NCI-H460 (cell line): ENCODE results near the gene URB1. TPM values are rescaled to one million over a fixed set of nuclear protein-coding genes. Genes with fewer than 3 reads are reported as not detected.
"Not testable (repeated sequence)": the region's sequence is repeated elsewhere in the genome, so short reads cannot be mapped to it uniquely, and the experiment has no call there.

ENCODE experiments used
- DNase-seq: peaks from one replicate; pipeline ENCODE4 v3.0.0-alpha.2; 2016; ENCODE audit warnings: low read depth; ENCODE audit errors: extremely low read depth
- total RNA-seq: library from RNA; depleted of rRNA; stranded (reverse); fragments of >200 nt; shearing (Covaris generic); gene quantifications from 2 replicates; pipeline ENCODE4 v1.2.3, GENCODE V29; 2014

URB1 gene
- total RNA-seq, 1 experiment from 2014 or later = 26.4 TPM

GRCh38 chr21:32412162-32413014 lies 19.6 kb upstream of the URB1 start, which contains the start of gene EVA1C:
Gene EVA1C, plus strand, starts transcription at chr21:32412706. Its CDS starts 148 bp downstream, at chr21:32412854.
- peak; percentile 55 for DNase-seq

DNA sequence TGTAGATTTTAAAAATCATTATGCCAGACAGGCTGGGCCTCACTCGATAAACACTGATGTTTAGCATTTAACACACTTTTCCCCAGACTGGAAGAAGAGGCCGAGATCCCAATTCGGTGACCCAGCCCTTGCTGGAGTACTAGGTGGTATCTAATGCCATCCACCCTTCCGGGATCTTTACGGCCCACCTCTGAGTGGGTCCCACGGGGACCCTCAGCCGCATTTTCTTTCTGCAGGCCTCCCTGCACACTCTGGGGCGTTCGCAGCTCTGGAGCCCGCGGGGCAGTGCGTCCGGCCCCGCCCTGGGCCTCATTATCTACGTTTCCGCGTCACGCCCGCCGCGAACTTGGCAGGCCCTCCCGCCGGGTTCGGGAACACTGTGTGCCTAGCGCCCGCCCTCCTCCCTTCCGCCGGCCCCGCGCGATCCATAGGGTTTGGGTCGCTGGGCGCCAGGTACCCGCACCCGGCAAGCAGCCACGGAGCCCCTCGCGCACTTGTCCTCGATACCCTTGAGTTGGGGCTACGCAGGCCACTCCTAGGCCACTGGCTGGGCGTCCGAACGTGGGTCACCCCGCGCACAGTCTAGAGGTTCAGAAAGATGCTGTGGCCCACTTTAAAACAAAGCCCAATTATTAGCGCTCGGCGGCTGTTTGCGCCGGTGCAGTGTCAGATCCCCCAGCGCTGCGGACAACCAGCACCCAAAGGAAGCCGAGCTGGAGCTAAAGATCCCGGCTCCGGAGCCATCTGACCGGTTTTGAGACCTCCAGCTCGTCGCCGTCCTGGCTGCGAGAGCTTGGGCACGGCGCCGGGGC lies 18.7 kb upstream of the URB1 start:
- peak; percentile 59 for DNase-seq

GRCh38 chr21:32410916-32411315 lies 18.1 kb upstream of the URB1 start:
- DNase-seq = no peak

DNA sequence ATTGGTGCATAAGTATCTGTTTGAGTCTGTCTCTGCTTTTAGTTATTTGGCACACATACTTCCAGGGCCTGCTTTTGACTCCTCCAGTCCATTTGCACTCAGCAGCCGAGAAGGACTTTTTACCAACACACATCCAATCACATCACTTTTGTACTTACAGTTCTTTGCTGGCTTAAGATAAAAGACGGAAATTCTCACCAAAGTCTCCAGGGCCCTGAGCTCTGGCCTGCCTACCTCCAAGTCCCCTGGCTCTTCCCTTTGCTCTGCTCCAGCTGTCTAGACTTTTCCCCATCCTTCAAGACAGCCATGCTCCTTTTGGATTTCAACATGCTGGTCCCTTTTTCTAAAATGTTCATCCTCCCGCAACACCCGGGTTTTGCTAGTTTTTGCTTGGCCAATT lies 17.5 kb upstream of the URB1 start:
- DNase-seq = no peak

DNA sequence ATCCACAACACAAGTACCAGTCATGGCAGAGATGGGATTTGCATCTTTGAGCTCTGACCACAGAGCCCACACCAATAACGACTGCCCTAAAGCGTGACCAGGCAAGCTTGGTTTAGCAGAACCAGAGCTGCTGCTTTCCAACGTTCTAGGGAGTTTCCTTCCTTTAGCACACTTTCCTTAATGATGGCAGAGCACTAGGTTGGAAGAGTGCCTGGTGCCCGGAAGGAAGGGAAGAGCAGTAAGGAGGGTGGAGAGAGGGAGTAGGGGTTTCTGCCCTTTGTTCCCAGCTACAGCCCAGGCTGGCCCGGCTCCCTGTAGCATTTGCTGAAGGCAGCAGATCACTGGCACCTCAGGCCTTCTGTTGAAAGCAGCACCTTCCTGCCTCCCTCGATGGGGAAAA lies 13.6 kb upstream of the URB1 start:
- DNase-seq = no peak

DNA sequence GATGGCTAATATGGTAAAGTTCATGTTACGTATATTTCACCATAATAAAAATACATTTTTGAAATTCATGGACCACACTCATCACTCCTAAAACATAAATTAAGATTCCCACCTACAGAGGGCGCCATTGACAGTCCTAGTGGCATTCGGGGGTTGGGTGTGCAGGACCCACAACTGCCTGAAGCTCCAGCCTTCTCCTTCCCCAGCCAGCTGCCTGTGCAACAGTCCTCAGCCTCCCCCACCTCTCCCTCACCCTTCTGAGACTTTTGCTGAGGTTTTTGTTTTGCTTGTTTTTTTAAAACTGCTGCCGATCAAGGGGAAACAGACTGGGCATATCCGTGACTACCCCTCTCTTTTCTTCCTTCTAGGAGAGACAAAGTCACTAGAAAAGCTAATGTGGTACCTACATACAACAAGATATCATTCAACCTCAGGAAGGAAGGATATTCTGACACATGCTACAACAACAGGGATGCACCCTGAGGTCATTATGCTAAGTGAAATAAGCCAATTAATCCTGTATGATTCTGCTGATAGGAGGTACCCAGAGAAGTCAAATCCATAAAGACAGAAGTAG lies 10.5 kb upstream of the URB1 start:
- DNase-seq = peak; percentile 70

DNA sequence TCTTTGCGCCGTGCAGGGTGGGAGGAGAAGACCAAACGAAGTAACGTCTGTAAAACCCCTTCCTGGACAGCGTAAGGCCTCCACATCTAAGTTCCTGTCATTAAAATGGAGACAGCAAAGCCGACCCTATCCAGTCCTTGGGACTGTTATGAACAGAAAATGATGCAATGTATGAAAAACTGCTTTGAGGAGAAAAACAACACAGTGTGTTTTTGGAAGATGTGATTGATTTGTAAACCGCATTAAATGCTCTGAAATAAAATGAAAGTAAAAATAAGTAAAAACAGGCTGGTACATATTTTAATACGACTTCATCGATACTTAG lies 827 bp upstream of the URB1 start:
- no peak for DNase-seq

DNA sequence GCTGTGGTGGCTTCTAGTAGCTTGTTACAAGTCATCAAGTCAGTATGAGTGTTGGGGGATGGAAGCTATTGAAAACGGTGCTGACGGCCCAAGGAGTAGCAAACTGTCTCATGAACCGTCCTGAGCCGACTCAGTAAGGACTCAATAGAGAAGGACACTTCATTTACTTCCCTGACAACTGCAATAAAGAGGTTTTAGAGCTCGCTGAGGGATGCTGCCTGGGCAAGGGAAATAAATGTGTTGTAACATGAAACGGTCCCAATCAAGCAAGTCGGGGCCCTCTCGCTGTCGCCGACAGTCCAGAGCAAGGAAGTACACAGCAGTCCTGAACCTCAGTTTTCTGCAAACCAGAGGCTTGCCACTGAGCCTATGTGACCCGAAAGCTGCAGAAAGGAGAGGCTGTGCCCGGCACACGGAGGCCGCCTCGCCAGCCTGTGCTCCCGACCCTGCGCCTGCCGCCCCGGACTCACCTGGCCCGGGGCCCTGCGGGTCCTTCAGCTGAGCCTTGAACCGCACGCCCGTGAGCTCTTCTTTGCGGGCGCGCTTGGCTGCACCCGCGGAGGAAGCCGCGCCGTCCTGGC lies 423 bp downstream of the URB1 start:
- no peak for DNase-seq

GRCh38 chr21:32391755-32392154 lies 1.1 kb downstream of the URB1 start:
- DNase-seq = no peak

DNA sequence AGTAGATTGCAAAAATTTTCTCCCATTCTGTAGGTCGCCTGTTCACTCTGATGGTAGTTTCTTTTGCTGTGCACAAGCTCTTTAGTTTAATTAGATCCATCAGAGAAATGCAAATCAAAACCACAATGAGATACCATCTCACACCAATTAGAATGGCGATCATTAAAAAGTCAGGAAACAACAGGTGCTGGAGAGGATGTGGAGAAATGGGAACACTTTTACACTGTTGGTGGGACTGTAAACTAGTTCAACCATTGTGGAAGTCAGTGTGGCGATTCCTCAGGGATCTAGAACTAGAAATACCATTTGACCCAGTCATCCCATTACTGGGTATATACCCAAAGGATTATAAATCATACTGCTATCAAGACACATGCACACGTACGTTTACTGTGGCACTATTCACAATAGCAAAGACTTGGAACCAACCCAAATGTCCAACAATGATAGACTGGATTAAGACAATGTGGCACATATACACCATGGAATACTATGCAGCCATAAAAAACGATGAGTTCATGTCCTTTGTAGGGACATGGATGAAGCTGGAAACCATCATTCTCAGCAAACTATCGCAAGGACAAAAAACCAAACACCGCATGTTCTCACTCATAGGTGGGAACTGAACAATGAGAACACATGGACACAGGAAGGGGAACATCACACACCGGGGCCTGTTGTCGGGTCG lies 2.1 kb downstream of the URB1 start:
- DNase-seq = not testable (repeated sequence)

- DNase-seq = no peak
Measured at GRCh38 chr21:32389337-32390015, 3.3 kb downstream of the URB1 start.

- DNase-seq = no peak
Measured at GRCh38 chr21:32388306-32388705, 4.5 kb downstream of the URB1 start.

- DNase-seq = no peak
Measured at GRCh38 chr21:32387151-32387550, 5.7 kb downstream of the URB1 start.

DNA sequence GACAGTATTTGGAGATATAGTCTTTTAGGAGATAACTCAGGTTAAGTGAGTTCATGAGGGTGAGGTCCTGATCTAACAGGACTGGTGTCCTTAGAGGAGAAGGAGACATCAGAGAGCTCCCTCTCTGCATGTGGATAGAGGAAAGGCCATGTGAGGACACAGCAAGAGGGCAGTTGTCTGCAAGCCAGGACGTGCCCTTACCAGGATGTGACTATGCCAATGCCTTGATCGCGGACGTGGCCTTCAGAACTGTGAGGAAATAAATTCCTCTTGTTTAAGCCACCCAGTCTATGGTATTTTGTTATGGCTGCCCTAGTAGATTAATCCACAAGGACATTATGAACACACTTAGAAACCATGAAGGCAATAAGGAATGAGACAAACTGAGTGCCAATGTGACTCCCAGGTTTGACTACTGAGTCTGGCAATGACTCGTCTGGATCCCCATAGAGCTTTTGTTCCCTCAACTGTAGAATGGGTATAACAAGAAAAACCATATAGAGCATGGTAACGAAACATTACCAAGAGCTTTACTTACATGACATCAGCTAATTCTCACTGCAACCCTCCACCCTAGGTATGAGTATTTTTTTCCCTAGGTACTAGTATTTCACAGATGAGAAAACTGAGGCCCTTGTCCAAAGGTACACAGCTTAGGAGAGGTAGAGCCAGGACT lies 6.5 kb downstream of the URB1 start:
- DNase-seq = no peak

DNA sequence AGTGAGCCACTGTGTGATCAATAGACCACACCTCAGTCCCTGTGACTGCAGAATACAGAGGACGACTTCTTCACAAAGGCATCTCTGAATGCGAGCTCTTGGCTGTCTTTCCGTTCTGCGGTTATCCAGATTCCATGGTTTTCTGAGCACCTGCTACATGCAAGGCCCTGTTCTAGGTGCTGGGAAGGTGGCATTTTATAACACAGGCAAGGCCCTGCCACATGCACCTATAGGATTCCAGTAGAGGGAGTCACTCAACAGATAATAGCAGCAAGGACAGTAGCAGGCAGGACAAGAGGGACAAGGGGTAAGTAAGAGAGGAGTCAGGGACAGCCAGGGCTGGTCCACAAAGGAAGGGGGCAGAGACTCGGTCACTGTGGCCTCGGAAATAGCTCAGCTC lies 9.0 kb downstream of the URB1 start:
- DNase-seq = no peak

- DNase-seq = no peak
Measured at GRCh38 chr21:32382108-32382644, 10.6 kb downstream of the URB1 start.

- no peak for DNase-seq
Measured at GRCh38 chr21:32381571-32381970, 11.2 kb downstream of the URB1 start.

DNA sequence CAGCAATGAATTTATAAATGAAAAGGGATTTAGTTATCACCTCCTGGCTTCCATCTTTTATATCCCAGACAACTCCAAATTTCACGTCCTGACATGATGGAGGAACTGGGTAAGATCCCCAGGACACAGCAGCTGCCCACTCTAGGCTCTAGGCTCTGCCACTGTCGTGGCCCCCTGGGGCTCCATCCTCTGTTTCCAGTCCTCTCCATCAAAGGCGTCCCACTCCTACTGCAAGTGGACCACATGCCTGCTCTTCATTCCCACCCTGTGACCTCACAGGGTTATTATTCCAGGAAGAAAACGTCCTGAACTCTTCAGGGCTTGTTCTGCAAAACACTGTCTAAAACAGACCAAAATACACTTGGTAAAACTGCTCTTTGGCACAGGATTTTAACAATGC lies 11.9 kb downstream of the URB1 start:
- DNase-seq = no peak

- no peak for DNase-seq
Measured at GRCh38 chr21:32378956-32379355, 13.9 kb downstream of the URB1 start.
